B cell (primary cell): ENCODE data around the gene STRADB. TPM values are rescaled to one million over a fixed set of nuclear protein-coding genes. Genes with fewer than 3 reads are reported as not detected.

Source experiments
- ATAC-seq: fragments of 200-7000 bp; cut with Tn5 transposase; one replicate; pipeline ENCODE4 v1.10.0; 2021; ENCODE audit warnings: low read depth, mild to moderate bottlenecking, moderate number of reproducible peaks, moderate library complexity
- CTCF ChIA-PET: fragments of 350-600 bp; sonication (Branson Sonifier 250); formaldehyde crosslinking; loops from one replicate; lab custom pipeline; 2021; ENCODE audit warnings: antibody characterized with exemption, inconsistent platforms; lab: Charles Lee
- POLR2A ChIA-PET: fragments of 350-600 bp; sonication (Branson Sonifier 250); formaldehyde crosslinking; loops from one replicate; lab custom pipeline; 2021; ENCODE audit warnings: antibody characterized with exemption; lab: Charles Lee
- DNase-seq: peaks from one replicate; pipeline ENCODE4 v3.0.0; 2013
- H2AFZ ChIP-seq: 2 replicates; pipeline ENCODE4 v1.6.1; 2012; ENCODE audit warnings: mild to moderate bottlenecking, low read depth, low read length; ENCODE audit not compliant: insufficient read depth, poor library complexity, severe bottlenecking
- H3K27ac ChIP-seq, 2 donors: 1 replicate in 1 of 2; 2 replicates in 1 of 2; pipeline ENCODE4 v1.5.1; 2012 to 2013; ENCODE audit warnings: low read length in 2 of 2, mild to moderate bottlenecking in 2 of 2, moderate library complexity in 1 of 2
- H3K27me3 ChIP-seq, 4 experiments: fragments of 200-600 bp in 1 of 4; sonication (generic) in 1 of 4; replicated peaks in 1 of 4; 1 replicate in 2 of 4; 2 replicates in 2 of 4; pipeline versions ENCODE4 v1.6.1 to v1.7.0; 2013 to 2016; ENCODE audit warnings: low read length in 3 of 4, mild to moderate bottlenecking in 2 of 4, mixed read lengths in 1 of 4, moderate library complexity in 1 of 4; ENCODE audit not compliant: insufficient read depth in 4 of 4, control insufficient read depth in 3 of 4; ENCODE audit errors: control extremely low read depth in 1 of 4
- H3K36me3 ChIP-seq, 2 experiments: replicated peaks in 1 of 2; 1 replicate in 1 of 2; 2 replicates in 1 of 2; pipeline versions ENCODE4 v1.6.1 to v1.7.1; 2013; ENCODE audit warnings: low read length in 1 of 2; ENCODE audit not compliant: insufficient read depth in 2 of 2, control insufficient read depth in 1 of 2; ENCODE audit errors: control extremely low read depth in 1 of 2, extremely low read depth in 1 of 2
- H3K4me1 ChIP-seq, 2 donors: fragments of 200-600 bp in 1 of 2; sonication (generic) in 1 of 2; 1 replicate in 1 of 2; 2 replicates in 1 of 2; pipeline versions ENCODE4 v1.5.1 to v1.6.1; 2013 to 2017; ENCODE audit warnings: low read length in 2 of 2; ENCODE audit not compliant: control insufficient read depth in 2 of 2, insufficient read depth in 2 of 2
- H3K4me2 ChIP-seq: replicated peaks from 2 replicates; pipeline ENCODE3; 2012; ENCODE audit warnings: mild to moderate bottlenecking, low read depth, low read length; ENCODE audit not compliant: poor library complexity, severe bottlenecking
- H3K4me3 ChIP-seq, 5 experiments: fragments of 200-600 bp in 1 of 5; sonication (generic) in 1 of 5; 1 replicate in 3 of 5; 2 replicates in 2 of 5; pipeline versions ENCODE4 v1.5.1 to v1.7.0; 2011 to 2016; ENCODE audit warnings: low read length in 4 of 5, mild to moderate bottlenecking in 4 of 5, low read depth in 2 of 5, control low read depth in 1 of 5, moderate library complexity in 1 of 5; ENCODE audit not compliant: insufficient read depth in 1 of 5; ENCODE audit errors: control extremely low read depth in 1 of 5, extremely low read depth in 1 of 5
- H3K79me2 ChIP-seq: fragments of 200-600 bp; sonication (generic); one replicate; pipeline ENCODE4 v1.6.0; 2016; ENCODE audit warnings: low read length; ENCODE audit not compliant: control insufficient read depth, insufficient read depth
- H3K9ac ChIP-seq: fragments of 200-600 bp; sonication (generic); 2 replicates; pipeline ENCODE4 v1.6.1; 2017; ENCODE audit warnings: mild to moderate bottlenecking, low read length, moderate library complexity
- H3K9me3 ChIP-seq, 3 donors: one replicate each; pipeline versions ENCODE4 v1.6.1 to v1.7.1; 2013; ENCODE audit warnings: low read length in 2 of 3; ENCODE audit not compliant: control insufficient read depth in 2 of 3, insufficient read depth in 1 of 3; ENCODE audit errors: control extremely low read depth in 1 of 3
- H4K20me1 ChIP-seq: 2 replicates; pipeline ENCODE4 v1.6.0; 2012; ENCODE audit warnings: mild to moderate bottlenecking, low read length; ENCODE audit not compliant: insufficient read depth, control insufficient read depth, poor library complexity, severe bottlenecking
- H3K27ac Mint-ChIP-seq: one replicate; pipeline ENCODE4 v1.8.0; 2021; ENCODE audit warnings: mixed read lengths
- H3K27me3 Mint-ChIP-seq: one replicate; pipeline ENCODE4 v1.8.0; 2021; ENCODE audit warnings: mixed read lengths
- H3K4me1 Mint-ChIP-seq: one replicate; pipeline ENCODE4 v1.8.0; 2021; ENCODE audit warnings: mixed read lengths
- H3K4me3 Mint-ChIP-seq: one replicate; pipeline ENCODE4 v1.8.0; 2021; ENCODE audit warnings: mixed read lengths
- H3K9me3 Mint-ChIP-seq: one replicate; pipeline ENCODE4 v1.8.0; 2022; ENCODE audit warnings: mixed read lengths; ENCODE audit not compliant: insufficient read depth
- EZH2 ChIP-seq: IDR thresholded peaks from 2 replicates; pipeline ENCODE4 v1.6.1; 2012; ENCODE audit warnings: borderline replicate concordance, low read depth, mild to moderate bottlenecking, moderate library complexity, low read length; ENCODE audit not compliant: insufficient read depth, poor library complexity, severe bottlenecking
- WGBS: methylation state at CpG from one replicate; pipeline ENCODE4 v1.1.5; 2013; ENCODE audit warnings: missing lambda C conversion rate; ENCODE audit not compliant: insufficient coverage; 5-methylcytosine and 5-hydroxymethylcytosine counted together
- intact Hi-C: fragments of 100-400 bp; cut with micrococcal nuclease; formaldehyde crosslinking; loops from one replicate; pipeline ENCODE4 v1.10.0; 2022
- polyA plus RNA-seq: library from polyadenylated mRNA; depleted of rRNA; stranded (reverse); fragments of >200 nt; gene quantifications from 2 replicates; pipeline ENCODE4 v1.2.3, GENCODE V29; 2012
- total RNA-seq, 2 donors: library from RNA; stranded (reverse); fragments of 120-200 nt in 1 of 2; gene quantifications; 1 replicate in 1 of 2; 2 replicates in 1 of 2; pipeline versions ENCODE4 v1.2.3 to v1.2.4, GENCODE V29; 2013 to 2022
- TF ChIP-seq, protein P1 (sequence below): fragments of 200-600 bp; IDR thresholded peaks from one replicate; pipeline ENCODE4 v1.8.0; 2022; ENCODE audit warnings: antibody characterized with exemption, mild to moderate bottlenecking

Gene STRADB
- total and polyA plus RNA-seq, 2 donors (not counting 1 experiment from before 2014, with no cell fraction given): 17.2 to 17.5 TPM

- Histone ChIP-seq H3K4me2 (peak overlapping the region; percentile 66), H3K4me1 (peaks cover 45 to 61% of the 10 kb centered on the region in 2 donors), H4K20me1 (no peaks in the 10 kb centered on the region), H3K27ac (peak overlapping the region; percentile 82 to 84), H2AFZ (peak overlapping the region; percentile 48), H3K9ac (peak overlapping the region; percentile 51), H3K4me3 (peak overlapping the region in 2 of 5 experiments; percentile 43 to 60), H3K79me2 (peaks cover 81% of the 10 kb centered on the region), H3K9me3 (peaks cover 0 to 5% (median 0%) of the 10 kb centered on the region in 3 donors), H3K27me3 (no peaks in the 10 kb centered on the region), H3K36me3 (peaks cover 0 to 2% of the 10 kb centered on the region in 2 experiments)
- intact Hi-C loops: loop anchor here (5.0 kb wide), 1 partner anchor 34 kb away; no protein-coding TSS in a partner anchor
- peak; percentile 20 for DNase-seq
- Mint-ChIP-seq H3K9me3 (no peaks in the 10 kb centered on the region), H3K4me1 (peaks cover 6% of the 10 kb centered on the region), H3K4me3 (no peak overlapping the region), H3K27ac (no peak overlapping the region), H3K27me3 (no peaks in the 10 kb centered on the region)
- ChIA-PET CTCF (interaction anchor here (0.6 to 1.6 kb wide), 2 partner anchors 36 to 50 kb away, joined by 3 to 6 read pairs; no protein-coding TSS in a partner anchor), POLR2A (no interaction called here)
- WGBS: 67% methylated on average over 2 of the region's 4 CpGs
- ATAC-seq: no peak
- TF ChIP-seq, protein P1, sequence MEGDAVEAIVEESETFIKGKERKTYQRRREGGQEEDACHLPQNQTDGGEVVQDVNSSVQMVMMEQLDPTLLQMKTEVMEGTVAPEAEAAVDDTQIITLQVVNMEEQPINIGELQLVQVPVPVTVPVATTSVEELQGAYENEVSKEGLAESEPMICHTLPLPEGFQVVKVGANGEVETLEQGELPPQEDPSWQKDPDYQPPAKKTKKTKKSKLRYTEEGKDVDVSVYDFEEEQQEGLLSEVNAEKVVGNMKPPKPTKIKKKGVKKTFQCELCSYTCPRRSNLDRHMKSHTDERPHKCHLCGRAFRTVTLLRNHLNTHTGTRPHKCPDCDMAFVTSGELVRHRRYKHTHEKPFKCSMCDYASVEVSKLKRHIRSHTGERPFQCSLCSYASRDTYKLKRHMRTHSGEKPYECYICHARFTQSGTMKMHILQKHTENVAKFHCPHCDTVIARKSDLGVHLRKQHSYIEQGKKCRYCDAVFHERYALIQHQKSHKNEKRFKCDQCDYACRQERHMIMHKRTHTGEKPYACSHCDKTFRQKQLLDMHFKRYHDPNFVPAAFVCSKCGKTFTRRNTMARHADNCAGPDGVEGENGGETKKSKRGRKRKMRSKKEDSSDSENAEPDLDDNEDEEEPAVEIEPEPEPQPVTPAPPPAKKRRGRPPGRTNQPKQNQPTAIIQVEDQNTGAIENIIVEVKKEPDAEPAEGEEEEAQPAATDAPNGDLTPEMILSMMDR: no peak
- no peak for TF ChIP-seq EZH2
Measured at GRCh38 chr2:201413552-201413951, 38.0 kb upstream of the STRADB start.
